HEK293 (cell line): ENCODE measurements around the gene KCNS3.

ENCODE experiments used
- KLF16 ChIP-seq: fragments of 450-650 bp; formaldehyde crosslinking; IDR thresholded peaks from 2 replicates; pipeline ENCODE4 v1.5.1; 2017; ENCODE audit warnings: missing biosample characterization, missing genetic modification characterization
- REPIN1 ChIP-seq: fragments of 450-650 bp; formaldehyde crosslinking; IDR thresholded peaks from 2 replicates; pipeline ENCODE4 v1.5.1; 2017; ENCODE audit warnings: missing biosample characterization, missing genetic modification characterization, low read depth
- ZBTB8A ChIP-seq: fragments of 450-650 bp; formaldehyde crosslinking; IDR thresholded peaks from 2 replicates; pipeline ENCODE4 v1.5.1; 2016; ENCODE audit warnings: missing biosample characterization, missing genetic modification characterization
- ZNF121 ChIP-seq: fragments of 450-650 bp; formaldehyde crosslinking; IDR thresholded peaks from 2 replicates; pipeline ENCODE4 v1.5.1; 2016; ENCODE audit warnings: missing biosample characterization, missing genetic modification characterization
- ZNF184 ChIP-seq: fragments of 450-650 bp; IDR thresholded peaks from 2 replicates; pipeline ENCODE4 v1.5.1; 2018; ENCODE audit warnings: missing biosample characterization, mild to moderate bottlenecking, missing genetic modification characterization
- ZNF335 ChIP-seq: fragments of 450-650 bp; formaldehyde crosslinking; conservative IDR thresholded peaks from 2 replicates; pipeline ENCODE4 v1.5.1; 2016; ENCODE audit warnings: missing biosample characterization, missing genetic modification characterization
- ZNF404 ChIP-seq: fragments of 450-650 bp; formaldehyde crosslinking; IDR thresholded peaks from 2 replicates; pipeline ENCODE4 v1.5.1; 2017; ENCODE audit warnings: missing biosample characterization, missing genetic modification characterization
- ZNF76 ChIP-seq: fragments of 450-650 bp; formaldehyde crosslinking; IDR thresholded peaks from 2 replicates; pipeline ENCODE4; 2016; ENCODE audit warnings: low read depth, missing biosample characterization, missing genetic modification characterization, borderline replicate concordance
- TF ChIP-seq, protein P1 (sequence below): fragments of 450-650 bp; formaldehyde crosslinking; IDR thresholded peaks from 2 replicates; pipeline ENCODE4 v1.5.1; 2016; ENCODE audit warnings: missing biosample characterization, missing genetic modification characterization

DNA sequence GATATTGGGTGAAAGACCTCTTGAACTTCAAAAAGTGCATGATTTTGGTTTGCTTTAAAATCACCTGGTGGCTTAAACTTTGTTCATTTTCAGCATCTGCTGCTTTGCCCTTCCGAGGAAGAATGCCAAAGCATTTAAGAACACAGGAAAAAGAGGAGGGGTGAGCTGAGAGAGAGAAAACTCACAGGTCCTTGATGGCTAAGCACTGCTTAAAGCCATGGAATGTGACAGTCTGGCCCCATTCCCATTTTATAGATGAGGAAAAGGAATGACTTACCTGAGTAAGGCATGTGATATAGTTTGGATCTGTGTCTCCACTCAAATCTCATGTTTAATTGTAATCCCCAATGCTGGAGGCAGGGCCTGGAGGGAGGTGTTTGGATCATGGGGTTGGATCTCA lies 58.1 kb downstream of the KCNS3 start:
- no peak for TF ChIP-seq ZBTB8A (tag by site-specific recombination)
- no peak for TF ChIP-seq ZNF404 (tag by site-specific recombination)
- TF ChIP-seq REPIN1 (tag by site-specific recombination) = no peak
- TF ChIP-seq ZNF121 (tag by site-specific recombination) = no peak
- TF ChIP-seq KLF16 (tag by site-specific recombination) = no peak
- no peak for TF ChIP-seq ZNF335
- no peak for TF ChIP-seq ZNF76 (tag by site-specific recombination)
- TF ChIP-seq, protein P1, sequence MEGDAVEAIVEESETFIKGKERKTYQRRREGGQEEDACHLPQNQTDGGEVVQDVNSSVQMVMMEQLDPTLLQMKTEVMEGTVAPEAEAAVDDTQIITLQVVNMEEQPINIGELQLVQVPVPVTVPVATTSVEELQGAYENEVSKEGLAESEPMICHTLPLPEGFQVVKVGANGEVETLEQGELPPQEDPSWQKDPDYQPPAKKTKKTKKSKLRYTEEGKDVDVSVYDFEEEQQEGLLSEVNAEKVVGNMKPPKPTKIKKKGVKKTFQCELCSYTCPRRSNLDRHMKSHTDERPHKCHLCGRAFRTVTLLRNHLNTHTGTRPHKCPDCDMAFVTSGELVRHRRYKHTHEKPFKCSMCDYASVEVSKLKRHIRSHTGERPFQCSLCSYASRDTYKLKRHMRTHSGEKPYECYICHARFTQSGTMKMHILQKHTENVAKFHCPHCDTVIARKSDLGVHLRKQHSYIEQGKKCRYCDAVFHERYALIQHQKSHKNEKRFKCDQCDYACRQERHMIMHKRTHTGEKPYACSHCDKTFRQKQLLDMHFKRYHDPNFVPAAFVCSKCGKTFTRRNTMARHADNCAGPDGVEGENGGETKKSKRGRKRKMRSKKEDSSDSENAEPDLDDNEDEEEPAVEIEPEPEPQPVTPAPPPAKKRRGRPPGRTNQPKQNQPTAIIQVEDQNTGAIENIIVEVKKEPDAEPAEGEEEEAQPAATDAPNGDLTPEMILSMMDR (tag by site-specific recombination) = no peak
- TF ChIP-seq ZNF184 (tag by site-specific recombination) = no peak
